Activated CD4-positive, alpha-beta T cell treated with anti-CD3 and anti-CD28 coated beads, Interleukin-10, Interleukin-2, amounts not matched to agents 100 ng/mL and 50 ng/mL, durations not matched to agents 16 hours and 8 hours (primary cell): ENCODE data around the gene FAU.
A peak's percentile ranks its signal among the peaks of the same experiment; 100 is the strongest.

Source experiments
- DNase-seq: peaks from one replicate; pipeline ENCODE4 v3.0.0-alpha.2; 2020

Gene FAU

GRCh38 chr11:65134952-65135632 lies 13.2 kb upstream of the FAU start:
- peak; percentile 94 for DNase-seq

GRCh38 chr11:65134240-65134951 lies 12.5 kb upstream of the FAU start, which contains the start of gene SYVN1:
TSS of gene SYVN1 (minus strand) at chr11:65134519. CDS start at chr11:65133601, 918 bp downstream.
- peak; percentile 92 for DNase-seq

GRCh38 chr11:65133724-65134123 lies 11.8 kb upstream of the FAU start:
- DNase-seq, result no peak

GRCh38 chr11:65132988-65133700 lies 11.2 kb upstream of the FAU start:
- DNase-seq, result peak; percentile 69

GRCh38 chr11:65132238-65132987 lies 10.5 kb upstream of the FAU start:
- no peak for DNase-seq

GRCh38 chr11:65131895-65132237 lies 9.9 kb upstream of the FAU start:
- no peak for DNase-seq

- DNase-seq, result no peak
Measured at GRCh38 chr11:65131417-65131776, 9.5 kb upstream of the FAU start.

GRCh38 chr11:65130631-65131416 lies 8.9 kb upstream of the FAU start:
- no peak for DNase-seq

GRCh38 chr11:65129649-65130441 lies 7.9 kb upstream of the FAU start:
- DNase-seq, result no peak

GRCh38 chr11:65128182-65129145 lies 6.5 kb upstream of the FAU start:
- no peak for DNase-seq

GRCh38 chr11:65127473-65128181 lies 5.7 kb upstream of the FAU start:
- no peak for DNase-seq

GRCh38 chr11:65126624-65127274 lies 4.8 kb upstream of the FAU start:
- no peak for DNase-seq

- DNase-seq, result no peak
Measured at GRCh38 chr11:65125197-65126056, 3.5 kb upstream of the FAU start.

GRCh38 chr11:65124480-65125196 lies 2.7 kb upstream of the FAU start:
- DNase-seq, result no peak

- DNase-seq, result peak; percentile 35
Measured at GRCh38 chr11:65121447-65121864, 478 bp downstream of the FAU start.

- no peak for DNase-seq
Measured at GRCh38 chr11:65120831-65121230, 1.1 kb downstream of the FAU start.

GRCh38 chr11:65119670-65119995 lies 2.3 kb downstream of the FAU start:
- DNase-seq, result no peak
